Suprapubic skin (tissue), 3 donors: Measurements from ENCODE around the gene PXT1.

Experiments
- CTCF ChIP-seq, 2 donors: fragments of 200-600 bp in 1 of 2; fragments of 450-650 bp in 1 of 2; sonication (generic) in 1 of 2; IDR thresholded peaks; one replicate each; pipeline ENCODE4 v1.5.1; 2016 to 2019; ENCODE audit warnings: antibody characterized with exemption in 2 of 2, mild to moderate bottlenecking in 1 of 2, moderate library complexity in 1 of 2
- EP300 ChIP-seq: sonication (generic); formaldehyde crosslinking; IDR thresholded peaks from one replicate; pipeline ENCODE4 v1.6.1; 2017; ENCODE audit warnings: antibody characterized with exemption
- POLR2A ChIP-seq, 2 donors: fragments of 450-650 bp; IDR thresholded peaks; one replicate each; pipeline ENCODE4 v1.6.1; 2017; ENCODE audit warnings: antibody characterized with exemption in 2 of 2, mild to moderate bottlenecking in 2 of 2, moderate library complexity in 2 of 2

DNA sequence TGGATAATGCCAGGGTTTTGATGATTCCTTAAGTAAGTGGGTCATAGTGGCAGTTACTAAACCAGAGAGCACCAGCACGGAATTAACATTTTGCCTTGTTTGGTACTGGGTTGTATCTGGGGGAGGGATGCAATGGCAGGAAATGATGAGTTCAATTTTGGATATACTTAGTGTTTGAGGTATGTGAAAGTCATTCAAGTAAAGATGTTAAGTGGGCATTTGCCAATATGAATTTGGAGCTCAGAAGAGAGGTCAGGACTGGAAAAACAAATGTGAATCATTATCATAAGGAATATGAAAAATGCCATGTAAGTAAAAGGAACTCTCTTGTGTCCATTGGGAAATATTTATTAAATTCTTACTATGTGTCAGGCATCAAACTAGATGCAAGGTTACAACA, 6.2 kb downstream of the PXT1 start:
- TF ChIP-seq POLR2A (IDR thresholded peaks at IDR 0.05) (no peak), CTCF (IDR thresholded peaks at IDR 0.05) (no peak), EP300 (no peak)
